Stimulated activated CD4-positive, alpha-beta T cell treated with anti-CD3 and anti-CD28 coated beads, Interleukin-4, amount 100 ng/mL, for 24 hours (primary cell): ENCODE results near the gene AFTPH.
"Not testable (repeated sequence)": the region's sequence is repeated elsewhere in the genome, so short reads cannot be mapped to it uniquely, and the experiment has no call there.

Source experiments
- DNase-seq: peaks from one replicate; pipeline ENCODE4 v3.0.0-alpha.2; 2020

Gene AFTPH

DNA sequence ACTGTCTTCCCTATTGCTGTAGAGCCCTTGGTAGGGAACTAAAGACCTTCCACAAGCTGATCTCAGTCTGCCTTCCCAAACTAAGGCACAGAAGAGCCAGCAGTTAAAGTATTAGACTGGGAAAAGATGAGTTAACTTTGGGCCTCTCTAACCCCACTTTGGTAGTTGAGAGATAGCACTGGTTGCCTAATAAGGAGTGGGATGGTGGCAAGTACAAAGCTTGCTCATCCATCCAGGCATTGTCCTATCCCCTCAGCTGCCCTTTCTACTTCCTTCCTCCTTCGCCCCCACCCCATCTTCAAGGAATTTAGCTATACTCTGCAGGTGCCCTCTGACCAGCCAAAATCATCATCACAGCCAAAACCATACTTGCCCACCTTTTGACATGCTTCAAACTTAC, 22.2 kb upstream of the AFTPH start:
- no peak for DNase-seq

DNA sequence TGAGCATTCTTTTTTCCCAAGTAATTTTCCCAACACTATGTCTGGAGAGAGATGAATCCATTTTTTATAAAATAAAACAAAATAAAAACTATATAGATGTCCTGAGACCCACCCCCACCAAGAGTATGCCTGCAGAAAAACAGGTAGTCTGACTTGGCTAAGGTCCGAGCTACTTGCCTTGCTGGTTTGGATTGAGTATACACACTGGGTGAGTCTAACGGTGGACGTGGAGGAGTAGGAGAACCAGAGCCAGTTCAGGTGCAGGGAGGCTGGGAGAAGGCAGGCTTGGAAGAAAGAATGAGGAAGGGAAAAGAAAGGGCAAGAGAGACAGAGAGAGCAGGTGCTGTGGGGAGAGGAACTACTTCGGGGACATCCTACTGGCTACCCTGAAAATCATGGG, 21.3 kb upstream of the AFTPH start:
- DNase-seq, result no peak

DNA sequence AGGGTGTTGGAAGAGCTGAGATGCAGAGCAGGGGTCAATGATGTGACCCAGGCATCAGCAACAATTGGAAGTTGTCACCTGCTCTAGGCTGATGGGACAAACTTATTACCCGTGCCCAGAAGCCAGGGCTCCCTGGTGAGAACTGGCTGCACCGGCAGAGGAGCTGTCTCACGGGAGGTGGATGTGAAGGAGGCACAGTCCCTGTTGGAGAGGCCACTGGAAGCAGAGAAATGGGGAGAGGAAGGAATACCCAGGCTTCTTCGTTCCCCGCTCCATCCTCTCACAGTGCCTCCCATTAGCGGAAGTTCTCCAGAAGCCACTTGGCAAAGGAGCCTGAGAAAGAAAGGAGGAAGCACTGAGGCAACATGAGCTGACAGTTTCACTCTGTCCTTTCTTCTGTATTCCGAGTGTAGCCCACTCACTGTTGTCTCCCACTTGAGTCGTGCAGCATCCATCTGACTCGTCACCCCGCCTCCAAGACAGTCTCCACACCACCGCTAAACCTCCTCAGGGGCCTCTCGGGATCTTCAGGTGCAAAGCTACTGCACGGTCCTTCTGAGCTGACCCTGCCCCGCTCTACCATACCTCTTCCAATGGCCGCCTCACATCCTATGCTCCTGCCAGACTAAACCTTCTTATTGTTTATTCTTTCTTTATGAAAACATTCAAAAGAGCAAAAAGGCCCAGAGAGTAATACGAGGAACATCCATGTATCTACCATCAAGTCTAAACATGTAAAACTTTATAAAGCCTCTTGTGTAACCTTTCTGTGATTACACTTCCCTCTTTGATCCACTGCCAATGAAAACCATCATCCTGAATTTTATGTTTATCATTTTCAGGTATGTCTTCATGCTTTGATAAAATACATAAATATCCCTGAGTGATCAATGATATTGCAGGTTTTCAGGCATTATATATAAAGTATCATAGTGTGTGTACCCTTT, 19.1 kb upstream of the AFTPH start:
- DNase-seq, result no peak

DNA sequence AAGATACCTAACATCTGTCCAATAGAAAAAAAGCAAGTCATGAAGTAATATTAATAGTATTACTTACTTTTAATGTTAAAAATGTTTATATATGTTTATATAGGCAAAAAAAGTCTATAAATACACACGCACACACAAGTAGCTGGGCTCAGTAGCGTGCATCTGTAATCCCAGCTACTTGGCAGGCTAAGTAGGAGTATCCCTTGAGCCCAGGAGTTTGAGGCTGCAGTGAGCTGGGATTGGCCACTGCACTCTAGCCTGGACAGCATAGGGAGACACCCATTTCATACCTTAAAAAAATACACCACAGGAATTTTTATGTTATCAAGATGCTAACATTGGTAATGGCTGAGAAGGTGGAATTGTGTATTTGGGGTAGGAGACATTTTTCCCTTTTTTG, 17.4 kb upstream of the AFTPH start:
- no peak for DNase-seq

DNA sequence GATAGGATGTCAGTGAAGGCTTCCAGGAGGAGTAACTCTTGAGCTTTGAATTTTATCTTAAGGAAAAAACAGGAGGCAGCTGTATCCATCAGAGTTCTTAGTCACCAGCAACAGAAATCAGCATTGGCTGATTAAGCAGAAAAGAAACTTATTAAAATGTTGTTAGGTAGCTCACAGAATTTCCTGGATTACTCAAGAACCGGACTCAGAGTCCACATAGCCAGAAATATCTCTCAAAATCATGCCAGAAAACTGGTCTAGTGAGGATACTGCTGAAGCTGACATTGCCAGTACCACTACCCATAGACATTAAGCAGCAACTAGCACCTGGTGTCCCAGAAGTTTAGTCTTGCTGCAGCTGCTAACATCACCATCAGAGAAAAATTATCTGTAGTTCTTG, 10.1 kb upstream of the AFTPH start:
- DNase-seq, result no peak

DNA sequence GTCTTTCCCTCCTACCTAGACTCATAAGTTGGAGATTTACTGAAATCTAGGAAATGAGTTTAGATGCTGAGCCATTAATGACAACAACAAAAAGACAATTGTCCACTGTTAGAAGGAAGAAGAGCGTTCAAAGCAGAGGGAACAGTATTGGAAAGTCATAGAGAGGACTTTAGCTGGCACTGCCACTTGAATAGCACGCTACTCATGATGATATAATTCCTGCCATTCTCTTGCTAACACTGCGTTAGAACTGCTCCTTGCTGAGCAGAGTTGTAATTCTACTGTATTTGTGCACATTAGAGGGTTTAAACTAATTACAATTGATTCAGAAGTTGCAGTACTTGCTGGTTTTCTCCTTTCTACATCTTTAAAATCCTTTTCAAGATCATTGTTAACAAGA, 9.0 kb upstream of the AFTPH start:
- DNase-seq, result no peak

DNA sequence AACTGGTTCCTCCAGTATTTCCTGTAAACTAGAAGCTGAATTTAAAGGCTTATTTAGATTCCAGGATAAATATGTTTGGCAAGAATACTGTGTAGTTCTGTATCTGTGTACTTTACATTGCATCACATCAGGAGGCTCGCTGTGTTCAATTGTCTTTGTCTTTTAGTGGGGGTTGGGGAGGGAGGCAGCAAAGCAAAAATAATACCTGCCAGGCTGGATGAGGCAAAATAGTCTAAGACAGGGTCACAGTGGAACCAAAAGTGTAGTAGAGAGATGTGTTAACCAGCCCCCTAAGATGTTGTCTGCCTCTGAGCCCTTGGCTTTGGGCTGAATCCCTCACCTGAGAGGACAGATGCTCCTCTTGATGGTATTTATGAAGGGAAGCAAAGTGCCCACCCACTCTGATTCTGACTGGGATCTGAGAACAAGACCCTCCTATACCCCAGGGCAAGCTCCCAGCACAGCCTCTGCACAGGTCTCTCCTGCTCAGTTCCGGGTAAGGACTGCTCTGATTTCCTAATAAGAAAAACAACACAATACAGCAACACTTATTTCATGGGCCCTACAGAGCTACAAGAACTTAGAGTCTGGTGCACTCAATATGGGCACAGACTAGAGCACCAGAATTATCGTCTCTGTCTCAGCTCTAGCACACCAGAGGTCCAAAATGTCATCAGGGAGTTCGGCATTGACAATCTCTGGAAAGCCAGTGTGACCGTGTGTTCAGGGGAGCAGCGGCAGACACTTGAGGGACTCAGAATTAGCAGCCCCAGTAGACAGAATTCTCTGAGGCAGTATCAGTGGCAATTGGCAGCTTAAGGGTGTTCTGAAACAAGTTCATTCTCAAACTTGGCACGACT, 7.2 kb upstream of the AFTPH start:
- no peak for DNase-seq

DNA sequence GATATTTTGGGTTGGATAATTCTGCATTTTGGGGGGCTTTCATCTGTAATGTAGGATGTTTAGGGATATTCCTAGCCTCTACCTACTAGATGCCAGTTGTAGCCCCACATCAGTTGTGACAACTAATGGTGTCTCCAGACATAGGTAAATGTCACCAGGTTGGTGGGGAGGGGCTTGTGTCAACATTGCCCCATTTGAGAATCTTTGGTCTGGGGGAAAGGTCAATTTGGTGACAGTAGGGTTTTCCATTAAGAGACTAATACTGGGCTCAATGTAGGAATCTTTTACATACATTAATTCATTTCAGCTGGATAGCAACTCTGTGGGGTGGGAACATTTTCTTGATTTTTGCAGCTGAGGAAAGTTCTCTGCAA, 6.6 kb upstream of the AFTPH start:
- DNase-seq, result no peak

DNA sequence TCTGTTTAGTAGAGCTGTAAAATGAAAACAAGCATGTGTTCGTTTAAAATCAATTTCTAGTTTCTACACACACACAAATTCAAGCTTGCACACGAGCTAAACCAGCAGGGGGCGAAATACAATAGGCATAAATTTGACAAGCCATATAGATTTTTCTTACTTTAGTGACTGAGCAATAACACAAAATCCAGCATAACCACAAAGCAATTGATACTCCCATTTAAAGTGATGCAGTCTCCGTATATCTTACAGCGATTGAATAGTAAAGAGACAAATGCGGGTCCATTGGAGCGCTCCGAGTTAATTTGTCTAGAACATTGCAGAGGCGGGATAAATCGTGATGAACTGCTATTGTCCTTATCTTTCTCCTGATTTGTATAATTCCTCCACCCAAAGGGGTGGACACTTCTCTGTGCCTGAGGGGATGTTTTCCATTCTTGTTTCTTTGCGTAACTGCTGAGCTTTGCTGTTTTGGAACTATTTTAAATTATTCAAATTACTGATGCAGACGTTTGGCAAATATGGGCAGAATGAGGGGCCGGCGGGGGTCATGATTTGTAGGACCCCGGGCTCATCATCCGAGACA, 1.2 kb upstream of the AFTPH start:
- DNase-seq, result peak; percentile 81

DNA sequence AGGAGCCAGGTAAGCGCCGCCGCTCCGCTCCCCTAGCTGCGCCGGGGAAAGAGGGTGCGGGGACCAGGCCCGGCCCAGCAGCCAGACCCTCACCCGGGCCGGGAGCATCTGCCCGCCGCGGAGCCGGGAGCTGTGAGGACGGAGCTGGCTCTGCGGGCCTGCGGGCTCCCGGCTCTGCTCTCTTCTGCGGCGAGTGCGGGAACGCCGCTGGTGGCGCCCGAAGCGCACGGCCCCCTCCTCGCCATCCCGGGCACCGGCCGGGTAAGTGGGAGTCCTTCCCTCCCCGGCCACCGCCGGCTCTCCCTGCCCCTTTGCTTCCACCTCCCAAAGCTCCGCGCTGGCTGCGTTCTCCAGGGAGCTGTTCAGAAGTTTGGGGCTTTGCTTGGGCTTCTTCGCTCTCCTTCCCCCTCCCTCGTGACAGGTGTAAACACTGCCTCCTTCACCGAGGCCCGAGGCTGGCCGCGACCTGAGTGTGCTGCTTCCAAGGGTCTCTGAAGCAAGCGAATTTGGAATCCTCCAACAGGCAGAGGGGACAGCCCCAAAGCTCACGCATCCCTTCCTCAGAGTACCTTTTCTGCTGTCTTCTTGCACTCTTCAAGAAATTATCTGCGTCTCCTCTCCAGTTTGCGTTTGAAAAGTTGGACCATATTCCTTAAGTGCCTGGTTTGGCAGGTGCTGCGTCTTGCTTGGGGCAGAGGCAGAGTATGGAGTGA, 632 bp downstream of the AFTPH start:
- DNase-seq, result peak; percentile 52

DNA sequence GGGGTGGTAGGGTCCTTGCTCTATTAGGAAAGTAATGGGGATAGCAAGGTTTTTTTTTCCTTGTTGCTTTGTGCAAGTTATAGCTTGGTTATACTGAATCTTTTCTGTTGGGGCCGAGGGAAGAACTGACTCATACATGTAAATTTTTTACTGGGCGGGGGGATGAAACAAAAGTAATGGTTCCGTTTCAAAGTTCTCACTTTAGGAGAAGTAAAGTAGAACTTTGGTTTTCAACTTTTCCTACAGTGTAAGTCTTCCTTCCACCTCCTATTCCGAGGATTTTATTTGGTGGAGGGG, 1.1 kb downstream of the AFTPH start:
- peak; percentile 62 for DNase-seq

DNA sequence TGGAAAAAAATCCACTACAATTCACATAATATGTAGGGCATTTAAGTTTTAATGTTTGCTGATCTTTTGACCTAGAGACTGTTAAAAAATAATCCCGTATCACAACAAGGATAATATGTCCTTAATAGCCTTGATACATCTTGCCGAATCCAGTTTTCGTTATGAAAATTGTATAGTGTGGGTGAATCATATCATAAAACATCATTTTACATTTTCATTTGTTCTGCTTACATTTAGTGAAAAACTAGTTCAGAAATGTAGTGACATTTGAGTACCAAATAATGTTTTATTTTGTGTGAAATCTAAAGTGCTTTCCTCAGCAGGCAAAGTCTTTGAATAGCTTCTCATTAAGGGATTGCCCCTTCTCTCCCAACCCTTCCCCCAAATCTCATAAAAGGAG, 1.9 kb downstream of the AFTPH start:
- no peak for DNase-seq

DNA sequence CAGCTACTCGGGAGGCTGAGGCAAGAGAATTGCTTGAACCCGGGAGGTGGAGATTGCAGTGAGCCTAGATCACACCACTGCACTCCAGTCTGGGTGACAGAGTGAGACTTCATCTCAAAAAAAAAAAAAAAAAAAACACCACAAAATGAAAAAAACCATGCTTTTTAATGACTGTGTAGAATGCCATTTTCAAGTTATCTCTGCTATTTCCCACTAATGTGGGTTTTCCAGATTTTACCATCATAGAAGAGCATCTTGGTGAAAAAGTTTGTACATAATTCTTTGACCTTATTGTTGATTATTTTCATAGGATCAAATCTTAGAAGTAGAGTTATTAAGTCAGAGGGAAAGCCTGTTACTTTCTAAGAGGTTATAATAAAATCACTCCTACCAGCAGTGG, 6.8 kb downstream of the AFTPH start:
- not testable (repeated sequence) for DNase-seq

DNA sequence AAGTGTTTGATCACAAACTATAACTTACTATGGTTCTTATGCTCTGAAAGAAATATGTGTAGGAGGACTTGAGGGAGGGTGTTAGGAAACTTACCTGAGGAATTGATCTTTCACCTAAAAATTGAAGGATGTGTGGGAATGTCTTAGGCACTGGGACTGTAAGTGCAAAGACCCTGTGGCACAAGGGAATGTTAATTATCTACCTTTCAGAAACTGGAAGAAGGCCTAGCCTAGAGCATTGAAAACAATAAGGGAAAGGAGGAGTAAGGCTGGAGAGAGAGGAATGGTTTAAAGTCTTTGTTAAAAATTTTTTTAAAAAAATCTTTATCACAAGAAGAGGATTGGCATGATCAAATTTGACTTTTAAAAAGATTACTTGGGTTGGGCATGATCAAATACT, 7.9 kb downstream of the AFTPH start:
- no peak for DNase-seq

DNA sequence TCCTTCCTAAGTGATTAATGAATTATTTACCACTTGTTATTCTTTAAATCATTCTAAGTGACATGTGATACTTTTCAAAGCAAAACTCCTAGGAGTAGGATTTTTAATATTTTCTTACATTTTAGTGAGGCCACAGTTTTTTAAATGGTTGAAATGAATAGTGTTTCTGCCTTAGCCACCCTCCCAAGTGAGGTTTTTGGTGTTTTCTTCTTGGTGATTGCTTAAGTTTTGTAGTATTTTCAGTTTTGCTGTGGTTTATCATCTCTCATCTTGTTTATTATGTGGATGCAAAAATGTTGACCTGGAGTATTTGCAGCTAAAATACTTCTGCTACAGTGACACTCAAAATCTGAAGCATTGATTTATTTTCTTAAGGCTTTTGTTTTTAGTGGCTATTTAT, 9.8 kb downstream of the AFTPH start:
- no peak for DNase-seq

DNA sequence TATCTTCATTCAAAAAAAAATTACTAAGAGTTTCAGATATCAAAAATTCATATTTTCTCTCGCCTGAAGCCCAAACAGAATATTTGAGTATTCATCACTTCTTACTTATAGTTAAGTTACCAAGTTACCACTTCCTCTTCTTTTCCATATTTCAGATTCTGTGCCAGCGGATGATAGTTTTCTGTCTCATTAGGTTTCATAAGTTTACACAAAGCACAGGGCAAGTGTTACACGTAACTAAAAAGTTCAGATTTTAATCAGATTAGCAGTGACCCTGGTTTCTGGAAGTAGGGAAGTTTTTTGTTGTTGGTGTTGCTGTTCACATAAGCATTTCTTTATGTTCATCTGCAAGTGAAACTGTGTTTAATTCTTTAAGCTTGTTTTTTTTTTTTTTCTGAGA, 10.2 kb downstream of the AFTPH start:
- DNase-seq, result no peak

DNA sequence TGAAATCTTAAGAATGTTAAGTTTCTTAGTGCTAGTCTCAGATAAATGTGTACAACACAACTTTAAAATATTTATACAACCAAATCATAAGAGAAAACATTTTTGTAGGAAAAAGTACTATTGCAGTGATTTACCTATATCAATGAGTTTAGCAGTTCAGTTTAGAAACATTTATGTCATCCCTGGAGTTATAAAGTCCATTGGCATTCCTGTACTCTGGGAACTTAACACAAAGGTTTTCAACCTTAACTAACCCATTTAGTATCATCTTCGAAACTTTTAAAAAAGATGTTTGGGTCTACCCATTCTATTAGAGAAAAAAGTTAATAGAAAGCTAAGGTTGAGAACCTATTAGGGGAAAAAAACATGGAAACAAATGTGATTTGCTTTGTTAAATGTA, 10.9 kb downstream of the AFTPH start:
- no peak for DNase-seq

DNA sequence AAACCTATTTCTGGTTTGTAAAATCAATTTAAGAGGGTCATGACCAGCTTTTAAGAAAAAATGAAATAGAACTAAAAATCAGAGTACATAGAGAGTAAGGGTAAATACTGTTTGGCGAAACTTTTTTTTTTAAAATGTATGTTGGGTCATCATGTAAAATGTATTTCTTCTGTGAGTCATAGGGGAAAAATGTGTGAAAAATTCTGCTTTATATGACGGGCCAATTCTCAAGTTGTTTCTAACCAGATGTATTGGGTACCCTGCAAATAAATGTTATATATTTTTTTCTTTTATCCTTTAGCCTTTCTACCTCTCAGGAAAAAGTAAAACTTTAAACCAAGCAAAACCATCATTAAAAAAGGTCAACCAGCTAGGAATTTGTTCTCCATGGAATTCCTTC, 13.9 kb downstream of the AFTPH start:
- DNase-seq, result no peak

DNA sequence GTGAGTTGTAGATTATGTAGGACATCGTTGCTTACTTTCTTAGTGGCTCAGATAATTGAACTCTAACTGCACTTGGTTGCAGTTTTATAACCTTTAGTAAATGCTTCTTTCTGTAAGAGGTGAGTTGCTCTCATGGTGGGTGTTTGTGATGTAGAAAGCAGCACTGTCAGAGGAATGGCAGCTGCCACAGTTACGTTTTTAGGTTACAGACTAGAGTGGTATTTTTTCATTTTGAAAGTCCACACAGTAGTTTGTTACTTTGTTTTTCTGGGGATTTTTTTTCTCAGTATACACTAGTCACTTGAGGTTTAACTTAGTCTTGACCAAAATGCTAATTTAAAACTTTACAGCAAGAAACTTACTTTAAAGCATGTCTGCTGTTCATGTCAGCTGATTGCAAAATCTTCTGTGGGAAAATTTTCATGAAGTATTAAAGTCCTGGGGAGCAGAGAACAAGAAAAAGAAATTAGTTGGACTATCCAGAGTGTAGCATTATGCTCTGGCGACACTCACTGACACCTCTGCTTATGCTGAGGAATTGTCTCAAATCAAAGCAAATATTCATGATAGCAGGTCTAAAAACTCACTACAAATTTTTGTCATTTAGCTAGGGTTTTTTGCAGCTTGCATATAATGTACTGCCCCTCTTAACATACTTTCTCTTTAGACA, 14.8 kb downstream of the AFTPH start:
- DNase-seq, result no peak

DNA sequence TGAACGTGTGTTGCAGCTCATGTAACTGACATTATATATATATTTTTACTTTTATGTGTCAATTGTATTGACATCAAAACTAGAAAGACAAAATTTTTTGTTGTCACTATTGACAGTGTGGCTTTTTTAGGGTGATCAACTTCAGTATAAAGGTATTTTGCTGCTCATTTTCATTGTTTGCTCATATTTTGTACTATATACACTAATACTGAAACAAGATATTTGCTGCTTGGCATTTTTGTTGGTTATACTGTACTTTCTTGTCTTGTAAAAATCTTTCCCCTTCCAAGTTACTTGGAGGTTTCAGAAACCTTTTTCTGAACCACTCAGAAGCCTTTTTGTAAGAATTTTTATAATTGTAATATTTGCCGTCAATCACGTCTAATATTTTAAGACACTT, 16.5 kb downstream of the AFTPH start:
- DNase-seq, result no peak

DNA sequence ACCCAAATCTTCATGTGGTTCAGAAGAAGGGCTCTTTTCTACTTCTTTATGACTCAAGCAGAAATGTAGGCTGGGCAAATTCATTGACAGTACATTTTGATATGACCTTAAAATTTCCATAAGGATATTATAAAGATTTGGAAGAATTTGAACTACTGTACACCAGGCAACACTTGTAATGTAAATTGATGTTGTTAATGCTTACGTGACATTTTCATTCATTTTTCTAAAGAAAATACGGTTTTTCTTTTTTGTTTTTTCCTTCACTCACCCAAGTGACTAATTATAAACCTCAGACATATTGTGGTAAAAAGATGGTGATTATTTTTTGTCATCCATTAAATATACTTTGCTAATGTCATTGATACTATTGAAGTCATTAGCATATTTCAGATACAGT, 17.4 kb downstream of the AFTPH start:
- no peak for DNase-seq

DNA sequence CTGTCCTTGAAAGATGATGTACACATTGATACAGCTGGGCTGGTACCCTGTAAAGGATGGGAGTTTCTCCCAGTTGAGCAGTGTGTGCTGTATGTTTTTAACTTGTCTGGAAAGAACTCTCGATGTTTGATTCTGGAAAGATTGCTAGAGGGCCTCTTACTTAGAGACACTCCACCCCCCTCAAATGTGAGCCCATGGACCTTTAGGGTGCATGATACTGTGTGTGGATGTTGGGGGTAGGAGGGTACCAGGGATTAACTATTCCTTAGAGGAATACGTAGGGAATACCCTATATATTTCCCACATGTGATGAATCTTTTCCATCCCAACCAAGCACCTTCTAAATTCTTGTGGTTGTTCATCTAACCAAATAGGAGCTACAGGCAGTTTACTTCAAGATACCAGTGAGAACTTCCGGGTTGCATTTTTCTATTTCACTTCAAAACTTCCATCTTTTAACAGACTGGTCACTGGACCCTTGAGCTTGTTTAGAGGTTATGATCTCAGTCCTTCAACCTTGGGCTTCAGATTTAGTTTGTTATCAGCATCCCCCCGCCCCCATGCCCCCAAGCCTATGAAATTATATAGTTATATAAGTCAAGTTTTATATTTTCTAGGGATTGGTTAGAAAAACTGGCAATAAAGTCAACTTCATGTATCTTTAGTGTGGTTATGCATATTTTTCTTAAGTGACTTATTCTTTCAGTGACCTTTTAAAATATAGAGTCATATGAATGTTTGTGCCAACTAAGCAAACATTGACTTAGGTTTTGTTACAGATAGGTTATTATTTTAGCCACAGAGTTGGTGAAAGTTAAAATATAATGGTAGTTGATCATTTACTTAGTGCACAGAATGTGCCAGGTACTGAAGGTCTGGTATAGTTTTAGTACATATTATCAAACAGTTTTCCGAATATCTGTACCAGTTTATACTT, 18.2 kb downstream of the AFTPH start:
- no peak for DNase-seq
